ENCODE data around the gene OBI1. TPM values are rescaled to one million over a fixed set of nuclear protein-coding genes. Genes with fewer than 3 reads are reported as not detected.
A peak's percentile ranks its signal among the peaks of the same experiment; 100 is the strongest.

The OBI1 gene
- total and polyA plus RNA-seq, 10 of the 15 experiments (the other 5 are each of a cell fraction or from before 2014, with no cell fraction given) = 15.5 to 34.2 (median 22.0) TPM

DNA sequence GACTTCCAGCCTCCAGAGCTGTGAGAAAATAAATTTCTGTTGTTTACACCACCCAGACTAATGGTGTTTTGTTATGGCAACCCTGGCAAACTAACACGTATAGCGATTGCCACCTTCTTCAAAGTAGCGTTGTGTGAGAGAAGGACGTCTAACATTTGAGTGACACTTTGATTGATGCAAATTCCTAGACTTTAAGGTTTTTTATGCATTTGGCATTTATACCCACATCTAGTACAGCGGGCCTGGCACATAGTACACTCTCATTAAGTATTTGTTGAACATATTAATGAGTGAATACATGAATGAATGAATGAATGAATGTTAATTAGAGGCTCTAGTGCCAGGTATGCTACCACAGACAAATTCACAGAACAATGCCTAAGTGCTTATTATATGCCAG, 92.3 kb downstream of the OBI1 start:
- no peak overlapping the region for H3K4me3 ChIP-seq
- ChIA-PET SMC1A (ENCODE audit: uncharacterized antibody, unreplicated experiment) (no interaction called here), POLR2A (no interaction called here), CTCF (no interaction called here), RAD21 (ENCODE audit: unreplicated experiment) (no interaction called here)
- in situ Hi-C loops (cut with MboI) (no loop called here), intact Hi-C loops (cut with micrococcal nuclease; ENCODE audit: unreplicated experiment) (no loop called here)
- no peak overlapping the region for H3K27ac ChIP-seq (ENCODE audit: control insufficient read depth, insufficient read depth)
- H3K4me2 ChIP-seq (ENCODE audit: control insufficient read depth, insufficient read depth) = no peak overlapping the region
- no peak overlapping the region for H3K9ac ChIP-seq (ENCODE audit: control insufficient read depth, insufficient read depth, low read length)
- H3K36me3 ChIP-seq (ENCODE audit: control insufficient read depth in 2 of 2, insufficient read depth in 2 of 2, low read length in 1 of 2) = no peaks in the 10 kb centered on the region
- no peaks in the 10 kb centered on the region for H3K9me3 ChIP-seq (replicated peaks; ENCODE audit: control insufficient read depth, insufficient read depth, low read length)
- DNase-seq (ENCODE audit: low read depth, low spot score) = no peak
- H3K27me3 ChIP-seq (replicated peaks in 1 of 2; ENCODE audit: control insufficient read depth in 2 of 2, insufficient read depth in 2 of 2, low read length in 1 of 2) = no peaks in the 10 kb centered on the region
- no peak for ATAC-seq
- H3K4me1 ChIP-seq (ENCODE audit: control insufficient read depth, insufficient read depth, low read length) = no peaks in the 10 kb centered on the region
- no peak overlapping the region for H2AFZ ChIP-seq (ENCODE audit: control insufficient read depth, low read depth, low read length)
- 68% methylated on average over 5 of the region's 5 CpGs for WGBS (ENCODE audit: insufficient coverage, insufficient replicate concordance, low lambda C conversion rate, missing lambda C conversion rate)
- no peaks in the 10 kb centered on the region for H3K79me2 ChIP-seq (ENCODE audit: control insufficient read depth, insufficient read depth, low read length)
- FAIRE-seq = no peak
- peak; percentile 31; the same call in 1 of the 2 replicates for TF ChIP-seq ZNF24 (IDR thresholded peaks at IDR 0.05)
- TF ChIP-seq KDM1A (IDR thresholded peaks at IDR 0.05; ENCODE audit: borderline replicate concordance) = no peak
- TF ChIP-seq CREM (IDR thresholded peaks at IDR 0.05; ENCODE audit: low read depth) = no peak
- no peaks in the 10 kb centered on the region for H4K20me1 ChIP-seq (ENCODE audit: control insufficient read depth, insufficient read depth)
- no TSS peak for BruUV-seq (replicated peaks)

Other genes starting within 250 kb of the OBI1 start
- gene POU4F1, start 55.6 kb downstream of the OBI1 start, total RNA-seq (2014; rRNA removed) = not detected in 2 replicates
- not detected in 2 replicates for gene POU4F1, start 55.6 kb downstream of the OBI1 start, total RNA-seq (2014; rRNA removed; fragmentation: Illumina TruSeq; extraction: Trizol)
- gene POU4F1, start 55.6 kb downstream of the OBI1 start, total RNA-seq (2021) = 0.05 TPM in 2 replicates
- 0.14 and 0.26 TPM in 2 replicates for gene POU4F1, start 55.6 kb downstream of the OBI1 start, polyA plus RNA-seq (2011; rRNA removed)
- gene POU4F1, start 55.6 kb downstream of the OBI1 start, polyA plus RNA-seq (2014; fragmentation: Illumina TruSeq; extraction: Trizol) = 0.01 TPM in 1 of 2 replicates, not detected in the other
- gene POU4F1, start 55.6 kb downstream of the OBI1 start, polyA plus RNA-seq (2014; fragmentation: Nextera tagmentation; extraction: Ambion mirVana) = under 1 TPM in 1 of 2 experiments, not detected in 1; 0.02 TPM
- 0.01 TPM in 1 of 2 replicates, not detected in the other for gene POU4F1, start 55.6 kb downstream of the OBI1 start, polyA plus RNA-seq (2014; rRNA removed)
- not detected for gene POU4F1, start 55.6 kb downstream of the OBI1 start, polyA plus RNA-seq (2016; fragmentation: Nextera tagmentation; extraction: Ambion mirVana)